Neural progenitor cell (in vitro differentiated cells): ENCODE measurements around the gene PIP5K1B. TPM values are rescaled to one million over a fixed set of nuclear protein-coding genes. Genes with fewer than 3 reads are reported as not detected.

Source experiments
- DNase-seq: peaks from one replicate; pipeline ENCODE4 v3.0.0-alpha.2; 2016; ENCODE audit warnings: low spot score
- H2AFZ ChIP-seq: fragments of 200-600 bp; sonication (generic); replicated peaks from 2 replicates; pipeline ENCODE4 v1.6.1; 2016; ENCODE audit warnings: antibody characterized with exemption
- H3F3A ChIP-seq: fragments of 200-600 bp; sonication (generic); 2 replicates; pipeline ENCODE4 v1.6.1; 2016; ENCODE audit warnings: antibody characterized with exemption, low read depth
- H3K27ac ChIP-seq: fragments of 200-600 bp; sonication (generic); 2 replicates; pipeline ENCODE4 v1.5.1; 2016; ENCODE audit warnings: mild to moderate bottlenecking
- H3K27me3 ChIP-seq: fragments of 200-600 bp; sonication (generic); 2 replicates; pipeline ENCODE4 v1.6.1; 2016; ENCODE audit warnings: mild to moderate bottlenecking, moderate library complexity
- H3K36me3 ChIP-seq: fragments of 200-600 bp; sonication (generic); 2 replicates; pipeline ENCODE4 v1.5.1; 2016
- H3K4me1 ChIP-seq: fragments of 200-600 bp; sonication (generic); 2 replicates; pipeline ENCODE4 v1.6.1; 2016; ENCODE audit warnings: mixed run types
- H3K4me2 ChIP-seq: fragments of 200-600 bp; sonication (generic); 2 replicates; pipeline ENCODE4 v1.6.1; 2016
- H3K4me3 ChIP-seq: fragments of 200-600 bp; sonication (generic); 2 replicates; pipeline ENCODE4 v1.5.1; 2016
- H3K79me2 ChIP-seq: fragments of 200-600 bp; sonication (generic); 2 replicates; pipeline ENCODE4 v1.6.1; 2016; ENCODE audit warnings: low read depth
- H3K9ac ChIP-seq: fragments of 200-600 bp; sonication (generic); 2 replicates; pipeline ENCODE4 v1.6.1; 2016
- H3K9me3 ChIP-seq: fragments of 200-600 bp; sonication (generic); 2 replicates; pipeline ENCODE4 v1.5.1; 2016; ENCODE audit warnings: low read depth
- H4K20me1 ChIP-seq: fragments of 200-600 bp; sonication (generic); 2 replicates; pipeline ENCODE4 v1.6.1; 2016; ENCODE audit warnings: low read depth
- H3K27ac Mint-ChIP-seq: 3 replicates; pipeline ENCODE4 v1.8.0; 2021; ENCODE audit warnings: mixed read lengths
- H3K27me3 Mint-ChIP-seq: 2 replicates; pipeline ENCODE4 v1.8.0; 2022; ENCODE audit warnings: low read depth, mild to moderate bottlenecking, inconsistent platforms, moderate library complexity, mixed read lengths; ENCODE audit not compliant: insufficient read depth
- H3K36me3 Mint-ChIP-seq: 3 replicates; pipeline ENCODE4 v1.8.0; 2021; ENCODE audit warnings: mixed read lengths
- H3K4me1 Mint-ChIP-seq: 3 replicates; pipeline ENCODE4 v1.8.0; 2021; ENCODE audit warnings: mixed read lengths
- H3K4me3 Mint-ChIP-seq: 3 replicates; pipeline ENCODE4 v1.8.0; 2021; ENCODE audit warnings: mild to moderate bottlenecking, moderate library complexity, mixed read lengths
- H3K9me3 Mint-ChIP-seq: 3 replicates; pipeline ENCODE4 v1.8.0; 2020; ENCODE audit warnings: mixed read lengths
- EZH2 ChIP-seq: fragments of 200-600 bp; sonication (generic); IDR thresholded peaks from 2 replicates; pipeline ENCODE4 v1.6.1; 2017; ENCODE audit warnings: antibody characterized with exemption, mild to moderate bottlenecking, moderate library complexity
- EZH2phosphoT487 ChIP-seq: fragments of 200-600 bp; sonication (generic); IDR thresholded peaks from 2 replicates; pipeline ENCODE4 v1.6.1; 2017; ENCODE audit warnings: antibody characterized with exemption
- total RNA-seq: library from RNA; depleted of rRNA; stranded (reverse); fragments of >200 nt; gene quantifications from 2 replicates; pipeline ENCODE4 v1.2.3, GENCODE V29; 2015; ENCODE audit warnings: low replicate concordance
- TF ChIP-seq, protein P1 (sequence below): fragments of 200-600 bp; sonication (generic); IDR thresholded peaks from 2 replicates; pipeline ENCODE4 v1.5.1; 2017; ENCODE audit warnings: antibody characterized with exemption, mild to moderate bottlenecking

PIP5K1B gene
- total RNA-seq, 1 donor from 2014 or later: 3.2 TPM

DNA sequence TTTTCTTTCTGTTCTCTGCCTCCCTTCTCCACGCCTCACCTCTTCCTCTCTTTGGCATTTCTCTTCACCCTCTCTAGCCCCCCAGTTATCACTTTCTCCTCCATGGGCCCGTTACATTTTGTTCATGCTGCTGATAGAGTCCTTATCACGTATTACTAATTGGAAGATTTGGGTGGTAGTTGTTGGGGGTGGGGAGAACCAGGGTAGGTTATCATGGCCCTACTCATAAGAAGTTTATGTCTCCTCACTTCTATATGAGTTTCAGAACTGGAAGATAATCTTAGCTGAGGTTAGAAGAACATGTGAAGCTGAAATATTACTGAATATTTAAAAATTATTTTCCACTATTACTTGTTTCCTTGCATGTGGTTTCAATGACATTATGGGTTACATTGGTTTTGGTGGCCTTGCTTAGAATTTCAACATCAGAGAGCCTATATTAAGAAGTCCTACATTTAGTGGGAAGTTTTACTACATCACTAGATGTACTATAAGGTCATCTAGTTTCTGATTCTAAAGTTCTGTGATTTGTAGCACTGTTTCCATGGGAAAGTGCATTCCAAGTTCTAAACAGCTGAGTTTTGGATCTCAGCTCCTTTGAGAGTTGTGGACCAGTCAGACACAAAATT lies 36.8 kb downstream of the PIP5K1B start:
- no peaks in the 10 kb centered on the region for H3K27me3 ChIP-seq
- H4K20me1 ChIP-seq: no peaks in the 10 kb centered on the region
- no peak overlapping the region for H3K27ac Mint-ChIP-seq
- H3K79me2 ChIP-seq: no peaks in the 10 kb centered on the region
- peaks cover 22% of the 10 kb centered on the region for H3K4me1 Mint-ChIP-seq
- H3K27me3 Mint-ChIP-seq: no peaks in the 10 kb centered on the region
- no peak overlapping the region for H3K4me3 ChIP-seq
- no peaks in the 10 kb centered on the region for H3K4me1 ChIP-seq
- H3K27ac ChIP-seq: no peak overlapping the region
- no peak overlapping the region for H3K4me2 ChIP-seq
- H3K9me3 ChIP-seq: no peaks in the 10 kb centered on the region
- no peak overlapping the region for H3K9ac ChIP-seq
- H2AFZ ChIP-seq: no peak overlapping the region
- no peaks in the 10 kb centered on the region for H3K9me3 Mint-ChIP-seq
- DNase-seq: no peak
- no peak overlapping the region for H3K4me3 Mint-ChIP-seq
- no peak for TF ChIP-seq EZH2phosphoT487
- TF ChIP-seq, protein P1, sequence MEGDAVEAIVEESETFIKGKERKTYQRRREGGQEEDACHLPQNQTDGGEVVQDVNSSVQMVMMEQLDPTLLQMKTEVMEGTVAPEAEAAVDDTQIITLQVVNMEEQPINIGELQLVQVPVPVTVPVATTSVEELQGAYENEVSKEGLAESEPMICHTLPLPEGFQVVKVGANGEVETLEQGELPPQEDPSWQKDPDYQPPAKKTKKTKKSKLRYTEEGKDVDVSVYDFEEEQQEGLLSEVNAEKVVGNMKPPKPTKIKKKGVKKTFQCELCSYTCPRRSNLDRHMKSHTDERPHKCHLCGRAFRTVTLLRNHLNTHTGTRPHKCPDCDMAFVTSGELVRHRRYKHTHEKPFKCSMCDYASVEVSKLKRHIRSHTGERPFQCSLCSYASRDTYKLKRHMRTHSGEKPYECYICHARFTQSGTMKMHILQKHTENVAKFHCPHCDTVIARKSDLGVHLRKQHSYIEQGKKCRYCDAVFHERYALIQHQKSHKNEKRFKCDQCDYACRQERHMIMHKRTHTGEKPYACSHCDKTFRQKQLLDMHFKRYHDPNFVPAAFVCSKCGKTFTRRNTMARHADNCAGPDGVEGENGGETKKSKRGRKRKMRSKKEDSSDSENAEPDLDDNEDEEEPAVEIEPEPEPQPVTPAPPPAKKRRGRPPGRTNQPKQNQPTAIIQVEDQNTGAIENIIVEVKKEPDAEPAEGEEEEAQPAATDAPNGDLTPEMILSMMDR: no peak
- no peak for TF ChIP-seq EZH2
- peaks cover 20% of the 10 kb centered on the region for H3K36me3 Mint-ChIP-seq
- no peaks in the 10 kb centered on the region for H3K36me3 ChIP-seq
- H3F3A ChIP-seq: no peaks in the 10 kb centered on the region

DNA sequence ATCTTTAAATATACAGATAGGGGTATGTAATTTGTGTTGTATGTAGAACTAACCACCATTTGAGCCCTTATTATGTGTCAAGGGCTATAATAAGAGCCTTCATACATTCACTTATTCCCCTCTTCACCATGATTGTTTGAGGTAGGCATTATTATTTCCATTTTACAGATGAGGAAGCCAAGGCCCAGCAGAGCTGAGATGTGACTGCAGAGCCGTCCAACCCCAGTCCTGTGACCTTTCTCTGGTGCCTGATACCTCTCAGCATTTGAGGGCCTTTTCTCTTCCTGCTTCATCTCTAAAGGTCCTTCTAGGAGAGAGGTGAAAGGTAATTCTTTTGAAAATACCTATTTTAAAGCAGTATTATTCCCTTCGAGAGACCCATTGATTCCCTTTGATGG lies 37.3 kb downstream of the PIP5K1B start:
- Mint-ChIP-seq H3K36me3 (peaks cover 17% of the 10 kb centered on the region), H3K27me3 (no peaks in the 10 kb centered on the region), H3K4me3 (no peak overlapping the region), H3K9me3 (no peaks in the 10 kb centered on the region), H3K27ac (no peak overlapping the region), H3K4me1 (peaks cover 22% of the 10 kb centered on the region)
- DNase-seq: no peak
- no peak overlapping the region for H3K4me3 ChIP-seq
- no peaks in the 10 kb centered on the region for H3K79me2 ChIP-seq
- H3F3A ChIP-seq: no peaks in the 10 kb centered on the region
- H3K27me3 ChIP-seq: no peaks in the 10 kb centered on the region
- no peaks in the 10 kb centered on the region for H3K4me1 ChIP-seq
- no peaks in the 10 kb centered on the region for H3K9me3 ChIP-seq
- no peak overlapping the region for H3K27ac ChIP-seq
- H4K20me1 ChIP-seq: no peaks in the 10 kb centered on the region
- H3K4me2 ChIP-seq: no peak overlapping the region
- no peak overlapping the region for H3K9ac ChIP-seq
- H3K36me3 ChIP-seq: no peaks in the 10 kb centered on the region
- TF ChIP-seq, protein P1: no peak
- TF ChIP-seq EZH2phosphoT487 (no peak), EZH2 (no peak)
- no peak overlapping the region for H2AFZ ChIP-seq

DNA sequence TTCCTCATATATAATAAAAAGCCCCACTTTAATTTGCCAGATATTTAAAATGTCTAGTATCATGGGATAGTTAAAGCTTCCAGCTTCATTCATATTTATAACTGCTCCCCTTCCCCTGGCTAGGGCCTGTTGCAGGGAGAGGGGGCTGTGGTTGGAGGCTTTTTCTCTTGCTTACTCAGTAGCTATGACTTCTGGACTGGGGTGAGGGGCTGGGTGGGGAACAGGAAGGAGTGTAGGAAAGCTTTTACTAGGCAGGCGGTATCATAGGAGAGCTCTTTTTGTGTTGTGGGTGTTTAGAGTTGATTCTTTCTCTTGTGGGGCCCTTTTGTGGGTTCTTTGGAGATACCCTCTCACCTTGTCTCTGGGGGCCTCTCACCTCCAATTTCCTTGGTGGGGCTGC lies 39.4 kb downstream of the PIP5K1B start:
- H3K27me3 Mint-ChIP-seq: no peaks in the 10 kb centered on the region
- H3K9me3 Mint-ChIP-seq: no peaks in the 10 kb centered on the region
- H3K36me3 ChIP-seq: no peaks in the 10 kb centered on the region
- H4K20me1 ChIP-seq: no peaks in the 10 kb centered on the region
- H3K9me3 ChIP-seq: no peaks in the 10 kb centered on the region
- no peaks in the 10 kb centered on the region for H3K4me1 ChIP-seq
- DNase-seq: no peak
- H3K4me1 Mint-ChIP-seq: peaks cover 21% of the 10 kb centered on the region
- no peaks in the 10 kb centered on the region for H3K27me3 ChIP-seq
- H2AFZ ChIP-seq: no peak overlapping the region
- H3K79me2 ChIP-seq: no peaks in the 10 kb centered on the region
- no peak overlapping the region for H3K4me3 Mint-ChIP-seq
- no peaks in the 10 kb centered on the region for H3F3A ChIP-seq
- TF ChIP-seq EZH2phosphoT487 (no peak), EZH2 (no peak)
- TF ChIP-seq, protein P1: no peak
- no peak overlapping the region for H3K27ac Mint-ChIP-seq
- no peak overlapping the region for H3K4me2 ChIP-seq
- no peak overlapping the region for H3K4me3 ChIP-seq
- no peak overlapping the region for H3K27ac ChIP-seq
- peaks cover 15% of the 10 kb centered on the region for H3K36me3 Mint-ChIP-seq
- H3K9ac ChIP-seq: no peak overlapping the region
